ENCODE results near the gene MARK3.

MARK3 gene

DNA sequence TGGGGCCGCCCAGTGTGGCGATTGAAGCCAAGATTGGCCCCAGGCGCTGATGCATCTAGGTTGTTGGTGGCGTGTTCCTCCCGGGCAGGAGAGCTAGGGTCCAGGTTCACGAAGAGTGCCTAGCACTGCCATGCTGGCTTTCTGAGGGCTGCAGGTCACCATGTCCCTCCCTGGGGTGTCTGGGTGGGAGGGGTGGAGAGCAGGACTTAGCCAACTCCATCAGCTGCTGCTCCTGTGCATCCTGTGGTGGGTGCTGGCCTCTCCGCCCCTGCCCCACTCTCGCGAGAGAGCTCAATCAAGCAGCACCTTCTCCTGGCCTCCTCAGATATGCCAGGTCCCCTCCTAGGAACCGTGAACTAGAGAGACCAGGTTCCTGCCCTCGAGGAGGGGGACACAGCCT is 145.6 kb downstream of the MARK3 start:
- no peaks in the 10 kb centered on the region for H3K27me3 ChIP-seq (ENCODE audit: low read depth, low read length)
- H3K4me1 ChIP-seq (ENCODE audit: control insufficient read depth in 1 of 2, insufficient read depth in 2 of 2, low read length in 2 of 2), result peaks cover 11 to 77% of the 10 kb centered on the region in 2 donors
- peak overlapping the region in 1 of 2 donors; percentile 98 for H3K4me3 ChIP-seq (ENCODE audit: low read depth in 1 of 2, low read length in 2 of 2)
- no peak overlapping the region for H3K27ac ChIP-seq (ENCODE audit: low read length)
- H3K9me3 ChIP-seq (ENCODE audit: control insufficient read depth in 1 of 2, low read length in 2 of 2), result no peaks in the 10 kb centered on the region
- H3K36me3 ChIP-seq (ENCODE audit: control insufficient read depth in 1 of 2, insufficient read depth in 2 of 2, low read length in 2 of 2), result no peaks in the 10 kb centered on the region

DNA sequence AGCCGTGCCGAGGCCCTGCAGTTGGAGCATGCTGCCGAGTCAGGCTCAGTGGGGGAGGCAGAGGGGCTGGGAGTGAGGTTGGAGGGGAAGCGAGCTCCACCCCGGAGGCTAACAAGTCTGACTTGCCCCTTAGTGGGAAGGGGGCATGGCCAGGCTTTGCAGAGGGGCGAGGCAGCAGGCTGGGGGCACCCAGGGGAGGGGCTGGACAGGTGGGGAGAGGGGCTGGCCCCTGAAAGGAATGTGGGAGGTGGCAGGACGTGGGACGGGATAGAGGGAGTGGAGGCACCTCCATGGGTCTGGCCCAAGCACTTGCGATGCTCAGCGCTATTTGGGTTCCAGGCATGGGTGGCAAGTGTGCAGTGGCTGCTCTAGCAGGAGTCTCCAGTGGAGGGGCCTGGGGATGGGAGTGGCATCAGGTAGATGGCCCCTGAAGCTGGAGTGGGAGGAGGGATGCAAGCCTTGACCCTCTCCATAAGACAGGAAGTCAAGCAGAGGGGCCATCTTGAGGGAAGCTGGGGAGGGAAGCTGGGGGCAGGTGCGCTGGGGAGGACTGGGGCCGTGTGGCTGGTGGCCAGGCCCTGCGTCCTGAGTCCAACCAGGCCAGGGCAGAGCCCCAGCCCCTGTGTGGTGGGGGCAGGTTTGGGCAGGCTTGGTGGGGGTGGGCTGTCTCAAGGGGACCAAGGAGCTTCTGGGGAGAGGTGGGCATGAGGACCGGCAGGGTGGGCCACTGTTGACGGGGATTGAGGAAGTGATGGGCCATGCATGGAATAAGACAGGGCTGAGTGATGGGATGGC is 146.4 kb downstream of the MARK3 start:
- peaks cover 11 to 81% of the 10 kb centered on the region in 2 donors for H3K4me1 ChIP-seq (ENCODE audit: control insufficient read depth in 1 of 2, insufficient read depth in 2 of 2, low read length in 2 of 2)
- H3K4me3 ChIP-seq (ENCODE audit: low read depth in 1 of 2, low read length in 2 of 2), result no peak overlapping the region
- no peaks in the 10 kb centered on the region for H3K27me3 ChIP-seq (ENCODE audit: low read depth, low read length)
- no peaks in the 10 kb centered on the region for H3K36me3 ChIP-seq (ENCODE audit: control insufficient read depth in 1 of 2, insufficient read depth in 2 of 2, low read length in 2 of 2)
- H3K9me3 ChIP-seq (ENCODE audit: control insufficient read depth in 1 of 2, low read length in 2 of 2), result no peaks in the 10 kb centered on the region
- H3K27ac ChIP-seq (ENCODE audit: low read length), result no peak overlapping the region

DNA sequence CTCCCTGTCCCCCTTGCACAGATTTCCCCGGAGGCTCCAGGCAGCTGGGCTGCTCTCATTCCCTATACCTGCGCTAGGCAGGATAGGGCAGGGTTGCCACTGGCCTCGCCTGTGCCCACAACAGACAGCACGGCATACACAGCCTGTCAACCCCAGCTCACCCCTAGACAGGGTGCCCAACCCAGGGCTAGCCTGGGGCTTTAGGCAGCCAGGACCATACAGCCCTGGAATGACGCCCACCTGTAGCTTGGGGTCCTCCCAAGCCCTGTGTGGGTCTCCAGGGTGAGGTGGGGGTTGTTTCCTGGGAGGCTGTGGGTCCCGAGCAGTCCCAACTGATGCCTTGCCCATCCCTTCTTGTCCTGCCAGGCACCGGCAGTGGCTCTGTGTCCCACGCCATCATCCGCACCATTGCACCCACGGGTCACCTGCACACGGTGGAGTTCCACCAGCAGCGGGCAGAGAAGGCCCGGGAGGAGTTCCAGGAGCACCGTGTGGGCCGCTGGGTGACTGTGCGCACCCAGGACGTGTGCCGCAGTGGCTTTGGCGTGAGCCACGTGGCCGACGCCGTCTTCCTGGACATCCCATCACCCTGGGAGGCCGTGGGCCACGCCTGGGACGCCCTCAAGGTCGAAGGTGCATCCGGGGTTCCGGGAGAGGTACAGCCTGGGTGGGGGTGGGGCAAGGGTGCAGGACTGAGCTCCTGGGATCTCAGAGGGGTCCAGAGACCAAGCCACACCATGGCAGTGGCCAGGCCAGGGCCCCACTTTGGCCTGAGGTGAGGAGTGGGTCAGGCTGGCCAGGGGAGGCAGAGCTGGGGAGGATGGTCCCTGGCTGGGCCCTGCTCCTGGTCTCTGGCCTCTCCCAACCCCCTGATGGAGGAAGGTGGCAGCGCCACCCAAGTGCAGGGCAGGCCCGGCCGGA is 147.3 kb downstream of the MARK3 start:
- no peaks in the 10 kb centered on the region for H3K9me3 ChIP-seq (ENCODE audit: control insufficient read depth in 1 of 2, low read length in 2 of 2)
- H3K36me3 ChIP-seq (ENCODE audit: control insufficient read depth in 1 of 2, insufficient read depth in 2 of 2, low read length in 2 of 2), result no peaks in the 10 kb centered on the region
- H3K4me1 ChIP-seq (ENCODE audit: control insufficient read depth in 1 of 2, insufficient read depth in 2 of 2, low read length in 2 of 2), result peaks cover 11 to 81% of the 10 kb centered on the region in 2 donors

DNA sequence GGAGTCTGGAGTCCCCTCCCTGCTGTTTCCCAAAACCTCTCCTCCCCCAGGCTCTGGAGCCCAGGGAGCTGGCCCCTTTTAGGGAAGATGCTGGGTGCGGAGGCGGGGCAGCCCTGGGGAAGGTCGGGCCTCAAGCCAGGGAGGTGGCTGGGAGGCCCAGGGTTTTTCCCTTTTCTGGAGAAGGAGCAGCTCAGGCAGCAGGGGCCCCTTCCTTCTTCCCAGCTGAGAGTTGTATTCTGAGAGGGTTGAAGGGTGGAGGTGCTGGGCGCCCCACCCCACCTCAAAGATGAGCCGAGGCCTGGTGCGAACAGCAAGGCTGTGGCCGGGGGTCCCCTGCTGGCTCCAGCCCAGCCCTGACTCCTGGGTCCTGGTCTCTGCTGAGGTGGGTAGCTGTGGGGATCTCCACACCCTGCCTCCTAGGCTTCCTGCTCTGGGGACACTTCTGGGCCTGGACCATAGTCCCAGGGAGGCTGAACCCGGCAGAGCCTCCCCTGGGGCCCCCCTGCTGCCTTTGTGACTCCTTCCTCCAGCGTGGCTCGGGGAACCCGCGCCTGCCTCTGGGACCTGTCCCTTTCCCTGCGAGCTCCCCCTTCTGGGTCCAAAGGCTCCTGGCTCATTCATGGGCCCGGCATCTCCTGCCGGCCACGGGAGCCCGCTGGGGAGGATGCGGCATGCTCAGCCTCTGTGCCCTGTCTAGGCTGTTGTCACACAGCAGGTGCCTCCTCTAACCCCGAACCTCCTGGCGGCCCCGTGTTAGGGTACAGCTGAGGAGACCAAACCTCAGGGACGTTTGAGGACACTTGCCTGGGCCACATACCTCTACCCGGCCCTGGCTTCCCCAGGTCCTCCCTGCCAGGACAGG is 148.2 kb downstream of the MARK3 start:
- Histone ChIP-seq H3K36me3 (ENCODE audit: control insufficient read depth in 1 of 2, insufficient read depth in 2 of 2, low read length in 2 of 2) (no peaks in the 10 kb centered on the region), H3K9me3 (ENCODE audit: control insufficient read depth in 1 of 2, low read length in 2 of 2) (no peaks in the 10 kb centered on the region), H3K4me3 (ENCODE audit: low read depth in 1 of 2, low read length in 2 of 2) (peak overlapping the region in 1 of 2 donors; percentile 51), H3K4me1 (ENCODE audit: control insufficient read depth in 1 of 2, insufficient read depth in 2 of 2, low read length in 2 of 2) (peaks cover 9 to 79% of the 10 kb centered on the region in 2 donors), H3K27ac (ENCODE audit: low read length) (no peak overlapping the region), H3K27me3 (ENCODE audit: low read depth, low read length) (no peaks in the 10 kb centered on the region)

More for the DNA sequence above, 147.3 kb downstream of the MARK3 start:
- Histone ChIP-seq H3K4me3 (ENCODE audit: low read depth in 1 of 2, low read length in 2 of 2) (peak overlapping the region in 1 of 2 donors; percentile 51), H3K27ac (ENCODE audit: low read length) (no peak overlapping the region), H3K27me3 (ENCODE audit: low read depth, low read length) (no peaks in the 10 kb centered on the region)

GRCh38 chr14:103533999-103534575 is 148.9 kb downstream of the MARK3 start:
- Histone ChIP-seq H3K4me1 (ENCODE audit: control insufficient read depth in 1 of 2, insufficient read depth in 2 of 2, low read length in 2 of 2) (peaks cover 7 to 82% of the 10 kb centered on the region in 2 donors), H3K36me3 (ENCODE audit: control insufficient read depth in 1 of 2, insufficient read depth in 2 of 2, low read length in 2 of 2) (no peaks in the 10 kb centered on the region), H3K27me3 (ENCODE audit: low read depth, low read length) (no peaks in the 10 kb centered on the region), H3K4me3 (ENCODE audit: low read depth in 1 of 2, low read length in 2 of 2) (peak overlapping the region in 1 of 2 donors; percentile 51), H3K9me3 (ENCODE audit: control insufficient read depth in 1 of 2, low read length in 2 of 2) (no peaks in the 10 kb centered on the region), H3K27ac (ENCODE audit: low read length) (no peak overlapping the region)

DNA sequence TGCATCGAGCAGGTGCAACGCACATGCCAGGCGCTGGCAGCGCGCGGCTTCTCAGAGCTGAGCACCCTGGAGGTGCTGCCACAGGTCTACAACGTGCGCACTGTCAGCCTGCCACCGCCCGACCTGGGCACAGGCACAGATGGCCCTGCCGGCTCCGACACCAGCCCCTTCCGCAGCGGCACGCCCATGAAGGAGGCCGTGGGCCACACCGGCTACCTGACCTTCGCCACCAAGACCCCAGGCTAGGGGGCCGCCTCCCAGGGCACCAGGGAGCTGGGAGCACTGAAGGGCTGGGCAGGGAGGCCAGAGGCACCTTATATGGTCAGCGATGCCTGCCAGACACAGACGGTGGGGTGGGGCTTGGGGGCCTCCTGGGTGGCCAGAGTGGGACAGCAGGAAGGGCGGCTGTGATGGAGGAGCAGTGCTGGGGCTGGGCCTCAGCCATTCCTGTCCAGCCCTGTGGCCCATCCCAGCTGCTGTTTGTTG is 149.4 kb downstream of the MARK3 start:
- Histone ChIP-seq H3K4me3 (ENCODE audit: low read depth in 1 of 2, low read length in 2 of 2) (no peak overlapping the region), H3K36me3 (ENCODE audit: control insufficient read depth in 1 of 2, insufficient read depth in 2 of 2, low read length in 2 of 2) (no peaks in the 10 kb centered on the region), H3K27ac (ENCODE audit: low read length) (no peak overlapping the region), H3K9me3 (ENCODE audit: control insufficient read depth in 1 of 2, low read length in 2 of 2) (no peaks in the 10 kb centered on the region), H3K27me3 (ENCODE audit: low read depth, low read length) (no peaks in the 10 kb centered on the region), H3K4me1 (ENCODE audit: control insufficient read depth in 1 of 2, insufficient read depth in 2 of 2, low read length in 2 of 2) (peaks cover 6 to 84% of the 10 kb centered on the region in 2 donors)

GRCh38 chr14:103535081-103535890 is 150.1 kb downstream of the MARK3 start:
- Histone ChIP-seq H3K27me3 (ENCODE audit: low read depth, low read length) (no peaks in the 10 kb centered on the region), H3K4me3 (ENCODE audit: low read depth in 1 of 2, low read length in 2 of 2) (no peak overlapping the region), H3K27ac (ENCODE audit: low read length) (peak overlapping the region; percentile 51), H3K9me3 (ENCODE audit: control insufficient read depth in 1 of 2, low read length in 2 of 2) (no peaks in the 10 kb centered on the region), H3K36me3 (ENCODE audit: control insufficient read depth in 1 of 2, insufficient read depth in 2 of 2, low read length in 2 of 2) (no peaks in the 10 kb centered on the region), H3K4me1 (ENCODE audit: control insufficient read depth in 1 of 2, insufficient read depth in 2 of 2, low read length in 2 of 2) (peaks cover 0 to 84% of the 10 kb centered on the region in 2 donors)

DNA sequence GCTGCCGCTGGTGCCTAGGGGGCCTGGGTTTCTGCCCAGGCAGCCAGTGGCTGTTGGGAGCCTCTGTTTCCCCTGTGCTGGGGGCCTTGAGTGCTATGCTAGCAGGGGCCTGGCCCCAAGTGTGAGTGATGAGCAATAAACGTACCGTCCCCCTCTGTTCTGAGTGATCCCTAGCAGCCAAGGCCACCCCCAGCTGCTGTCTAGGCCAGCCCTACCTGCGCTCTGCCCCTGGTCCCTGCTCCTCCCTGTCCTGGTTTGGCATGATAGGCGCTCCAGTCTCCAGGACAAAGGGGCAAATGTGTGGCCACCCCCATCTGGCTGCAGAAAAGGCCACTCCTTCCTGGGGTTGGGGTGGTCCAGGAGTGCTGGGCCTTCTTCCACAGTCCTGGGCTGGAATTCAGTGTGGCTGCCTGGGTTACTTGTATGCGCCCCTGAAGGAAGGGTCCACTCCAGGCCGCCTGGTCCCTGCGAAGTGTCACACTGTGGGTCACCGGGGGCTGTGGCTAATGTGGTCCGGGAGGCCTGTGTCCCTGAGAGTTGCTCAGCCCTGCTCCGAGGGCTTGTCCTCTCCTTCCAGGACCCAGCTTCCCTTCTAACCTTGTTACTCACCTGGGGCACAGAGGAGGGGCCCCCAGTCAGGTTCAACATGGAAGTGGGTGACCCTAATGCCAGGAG is 150.8 kb downstream of the MARK3 start:
- Histone ChIP-seq H3K27me3 (ENCODE audit: low read depth, low read length) (no peaks in the 10 kb centered on the region), H3K36me3 (ENCODE audit: control insufficient read depth in 1 of 2, insufficient read depth in 2 of 2, low read length in 2 of 2) (no peaks in the 10 kb centered on the region), H3K4me1 (ENCODE audit: control insufficient read depth in 1 of 2, insufficient read depth in 2 of 2, low read length in 2 of 2) (peaks cover 0 to 84% of the 10 kb centered on the region in 2 donors), H3K27ac (ENCODE audit: low read length) (peak overlapping the region; percentile 4), H3K4me3 (ENCODE audit: low read depth in 1 of 2, low read length in 2 of 2) (no peak overlapping the region), H3K9me3 (ENCODE audit: control insufficient read depth in 1 of 2, low read length in 2 of 2) (no peaks in the 10 kb centered on the region)

DNA sequence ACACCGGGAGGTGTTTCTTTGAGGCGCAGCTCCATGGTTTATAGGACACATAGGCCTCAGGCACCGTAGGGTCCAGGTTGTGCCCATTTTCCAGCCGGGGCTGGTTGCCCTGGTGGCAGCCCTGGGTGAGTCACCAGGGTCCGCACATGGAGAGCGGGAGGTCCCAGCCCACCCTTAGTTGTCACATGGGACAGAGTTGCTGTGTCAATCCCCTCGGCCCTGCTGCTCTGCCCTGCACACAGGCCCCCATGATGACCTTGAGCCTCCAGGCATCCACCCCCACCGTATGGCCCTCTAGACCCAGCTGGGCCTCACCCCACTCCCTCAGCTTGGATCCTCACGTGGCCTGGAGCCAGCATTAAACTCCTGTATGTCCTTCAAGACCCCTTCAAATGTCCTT is 151.5 kb downstream of the MARK3 start:
- H3K27ac ChIP-seq (ENCODE audit: low read length), result no peak overlapping the region
- H3K4me1 ChIP-seq (ENCODE audit: control insufficient read depth in 1 of 2, insufficient read depth in 2 of 2, low read length in 2 of 2), result peaks cover 0 to 84% of the 10 kb centered on the region in 2 donors
- H3K4me3 ChIP-seq (ENCODE audit: low read depth in 1 of 2, low read length in 2 of 2), result no peak overlapping the region

More for the DNA sequence above, 151.5 kb downstream of the MARK3 start:
- no peaks in the 10 kb centered on the region for H3K9me3 ChIP-seq (ENCODE audit: control insufficient read depth in 1 of 2, low read length in 2 of 2)
- H3K36me3 ChIP-seq (ENCODE audit: control insufficient read depth in 1 of 2, insufficient read depth in 2 of 2, low read length in 2 of 2), result no peaks in the 10 kb centered on the region
- no peaks in the 10 kb centered on the region for H3K27me3 ChIP-seq (ENCODE audit: low read depth, low read length)

Data from muscle layer of duodenum (tissue), 2 donors.